Measurements from ENCODE around the gene CAMSAP1. TPM values are rescaled to one million over a fixed set of nuclear protein-coding genes. Genes with fewer than 3 reads are reported as not detected.

Gene CAMSAP1
- total and polyA plus RNA-seq, 2 donors (not counting 1 experiment from before 2014, with no cell fraction given) = 6.6 to 31.0 TPM

DNA sequence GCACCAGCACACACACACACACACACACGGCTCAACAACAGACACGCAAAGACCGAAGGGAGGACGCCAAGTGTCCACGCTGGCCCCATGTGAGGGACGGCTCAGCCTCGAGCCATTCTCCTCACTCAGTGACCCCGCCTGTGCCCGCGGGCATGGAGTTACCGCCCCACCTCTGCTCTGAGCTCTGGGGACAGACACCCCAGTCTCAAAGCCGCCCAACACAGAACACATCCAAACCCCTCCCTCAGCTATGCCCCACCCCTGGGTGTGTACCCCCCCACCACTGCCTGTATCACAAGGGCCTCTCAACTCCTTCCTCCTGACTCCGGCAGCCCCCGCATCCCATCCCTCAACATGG, 81.2 kb downstream of the CAMSAP1 start:
- WGBS (ENCODE audit: insufficient coverage) = 100% methylated on average over 14 of the region's 14 CpGs
- H3K9ac ChIP-seq (ENCODE audit: low read length) = no peak overlapping the region
- CTCF ChIA-PET = interaction anchor here (0.6 kb wide), 1 partner anchor 358 kb away, joined by 3 read pairs; no protein-coding TSS in a partner anchor
- Mint-ChIP-seq H3K27me3 (no peaks in the 10 kb centered on the region), H3K9me3 (ENCODE audit: insufficient read depth) (peaks cover 8% of the 10 kb centered on the region), H3K27ac (no peak overlapping the region), H3K4me3 (no peak overlapping the region), H3K4me1 (no peaks in the 10 kb centered on the region)
- peaks cover 0 to 22% (median 12%) of the 10 kb centered on the region in 3 donors for H3K9me3 ChIP-seq (ENCODE audit: control extremely low read depth in 1 of 3, control insufficient read depth in 2 of 3, insufficient read depth in 1 of 3, low read length in 2 of 3)
- H3K79me2 ChIP-seq (ENCODE audit: control insufficient read depth, insufficient read depth, low read length) = peaks cover 14% of the 10 kb centered on the region
- H3K4me2 ChIP-seq (replicated peaks; ENCODE audit: low read depth, low read length, poor library complexity, severe bottlenecking) = no peak overlapping the region
- peaks cover 0 to 45% of the 10 kb centered on the region in 2 experiments for H3K36me3 ChIP-seq (replicated peaks in 1 of 2; ENCODE audit: control extremely low read depth in 1 of 2, control insufficient read depth in 1 of 2, extremely low read depth in 1 of 2, insufficient read depth in 2 of 2, low read length in 1 of 2)
- no peaks in the 10 kb centered on the region for H3K4me1 ChIP-seq (ENCODE audit: control insufficient read depth in 2 of 2, insufficient read depth in 2 of 2, low read length in 2 of 2)
- no peak overlapping the region for H3K4me3 ChIP-seq (ENCODE audit: control extremely low read depth in 1 of 5, extremely low read depth in 1 of 5, insufficient read depth in 1 of 5, low read depth in 2 of 5, low read length in 4 of 5)
- no peak overlapping the region for H3K27ac ChIP-seq (ENCODE audit: low read length in 2 of 2)
- POLR2A ChIA-PET = no interaction called here
- TF ChIP-seq, protein P1, sequence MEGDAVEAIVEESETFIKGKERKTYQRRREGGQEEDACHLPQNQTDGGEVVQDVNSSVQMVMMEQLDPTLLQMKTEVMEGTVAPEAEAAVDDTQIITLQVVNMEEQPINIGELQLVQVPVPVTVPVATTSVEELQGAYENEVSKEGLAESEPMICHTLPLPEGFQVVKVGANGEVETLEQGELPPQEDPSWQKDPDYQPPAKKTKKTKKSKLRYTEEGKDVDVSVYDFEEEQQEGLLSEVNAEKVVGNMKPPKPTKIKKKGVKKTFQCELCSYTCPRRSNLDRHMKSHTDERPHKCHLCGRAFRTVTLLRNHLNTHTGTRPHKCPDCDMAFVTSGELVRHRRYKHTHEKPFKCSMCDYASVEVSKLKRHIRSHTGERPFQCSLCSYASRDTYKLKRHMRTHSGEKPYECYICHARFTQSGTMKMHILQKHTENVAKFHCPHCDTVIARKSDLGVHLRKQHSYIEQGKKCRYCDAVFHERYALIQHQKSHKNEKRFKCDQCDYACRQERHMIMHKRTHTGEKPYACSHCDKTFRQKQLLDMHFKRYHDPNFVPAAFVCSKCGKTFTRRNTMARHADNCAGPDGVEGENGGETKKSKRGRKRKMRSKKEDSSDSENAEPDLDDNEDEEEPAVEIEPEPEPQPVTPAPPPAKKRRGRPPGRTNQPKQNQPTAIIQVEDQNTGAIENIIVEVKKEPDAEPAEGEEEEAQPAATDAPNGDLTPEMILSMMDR (IDR thresholded peaks at IDR 0.05) = no peak
- TF ChIP-seq EZH2 (IDR thresholded peaks at IDR 0.05; ENCODE audit: borderline replicate concordance, insufficient read depth, low read depth, low read length, poor library complexity, severe bottlenecking) = no peak
- DNase-seq (no peak), ATAC-seq (ENCODE audit: low read depth) (no peak)
- H2AFZ ChIP-seq (ENCODE audit: insufficient read depth, low read depth, low read length, poor library complexity, severe bottlenecking) = no peak overlapping the region
- no peaks in the 10 kb centered on the region for H3K27me3 ChIP-seq (replicated peaks in 1 of 4; ENCODE audit: control extremely low read depth in 1 of 4, control insufficient read depth in 3 of 4, insufficient read depth in 4 of 4, low read length in 3 of 4)
- intact Hi-C loops (cut with micrococcal nuclease) = no loop called here
- no peaks in the 10 kb centered on the region for H4K20me1 ChIP-seq (ENCODE audit: control insufficient read depth, insufficient read depth, low read length, poor library complexity, severe bottlenecking)

DNA sequence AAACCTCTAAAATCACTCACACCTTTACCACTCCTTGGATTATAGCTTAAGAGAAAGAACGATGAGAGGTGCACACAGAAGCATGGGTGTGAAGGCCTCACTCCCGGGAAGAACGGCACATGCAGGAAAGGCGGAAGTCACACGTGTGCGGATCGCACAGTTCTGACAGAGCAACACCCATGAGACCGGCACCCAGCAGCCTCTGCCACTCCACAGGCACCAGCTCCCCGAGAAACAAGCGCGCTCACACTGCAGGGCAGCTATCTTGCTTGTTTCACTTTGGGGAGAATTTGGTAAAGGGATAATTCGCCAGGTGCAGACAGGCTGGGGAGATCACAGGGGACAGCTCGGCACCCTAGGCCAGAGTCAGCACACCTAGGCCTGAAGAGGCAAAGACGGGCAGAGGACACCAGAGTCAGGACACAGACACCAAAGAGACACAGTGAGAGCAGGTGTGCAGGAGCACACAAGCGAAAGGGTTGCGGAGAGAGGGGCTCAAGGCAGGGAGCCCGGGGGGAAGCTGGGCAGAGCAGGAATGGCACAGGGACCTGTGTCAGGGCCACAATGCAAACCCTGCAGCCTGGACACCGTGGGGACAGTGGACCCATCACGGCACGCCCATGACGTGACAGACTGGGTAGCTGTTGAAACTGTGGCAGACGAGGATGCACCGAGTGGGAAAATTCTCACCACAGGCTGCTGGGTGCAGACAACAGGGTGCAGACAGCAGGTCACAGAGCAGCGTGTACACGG, 81.7 kb downstream of the CAMSAP1 start:
- H3K9me3 Mint-ChIP-seq (ENCODE audit: insufficient read depth) = peaks cover 8% of the 10 kb centered on the region
- POLR2A ChIA-PET = no interaction called here
- WGBS (ENCODE audit: insufficient coverage) = 97% methylated on average over 24 of the region's 25 CpGs
- no peak overlapping the region for H3K27ac Mint-ChIP-seq
- no peak overlapping the region for H3K4me3 Mint-ChIP-seq
- no peaks in the 10 kb centered on the region for H3K4me1 ChIP-seq (ENCODE audit: control insufficient read depth in 2 of 2, insufficient read depth in 2 of 2, low read length in 2 of 2)
- peaks cover 14% of the 10 kb centered on the region for H3K79me2 ChIP-seq (ENCODE audit: control insufficient read depth, insufficient read depth, low read length)
- CTCF ChIA-PET = no interaction called here
- H3K4me1 Mint-ChIP-seq = no peaks in the 10 kb centered on the region
- TF ChIP-seq, protein P1 (IDR thresholded peaks at IDR 0.05) = no peak
- TF ChIP-seq EZH2 (IDR thresholded peaks at IDR 0.05; ENCODE audit: borderline replicate concordance, insufficient read depth, low read depth, low read length, poor library complexity, severe bottlenecking) = no peak
- H3K4me2 ChIP-seq (replicated peaks; ENCODE audit: low read depth, low read length, poor library complexity, severe bottlenecking) = no peak overlapping the region
- H2AFZ ChIP-seq (ENCODE audit: insufficient read depth, low read depth, low read length, poor library complexity, severe bottlenecking) = no peak overlapping the region
- intact Hi-C loops (cut with micrococcal nuclease) = no loop called here
- no peaks in the 10 kb centered on the region for H3K27me3 ChIP-seq (replicated peaks in 1 of 4; ENCODE audit: control extremely low read depth in 1 of 4, control insufficient read depth in 3 of 4, insufficient read depth in 4 of 4, low read length in 3 of 4)
- H3K9ac ChIP-seq (ENCODE audit: low read length) = no peak overlapping the region
- no peaks in the 10 kb centered on the region for H4K20me1 ChIP-seq (ENCODE audit: control insufficient read depth, insufficient read depth, low read length, poor library complexity, severe bottlenecking)
- H3K4me3 ChIP-seq (ENCODE audit: control extremely low read depth in 1 of 5, extremely low read depth in 1 of 5, insufficient read depth in 1 of 5, low read depth in 2 of 5, low read length in 4 of 5) = no peak overlapping the region
- no peaks in the 10 kb centered on the region for H3K27me3 Mint-ChIP-seq
- ATAC-seq (ENCODE audit: low read depth) (no peak), DNase-seq (no peak)
- no peak overlapping the region for H3K27ac ChIP-seq (ENCODE audit: low read length in 2 of 2)
- peaks cover 0 to 51% of the 10 kb centered on the region in 2 experiments for H3K36me3 ChIP-seq (replicated peaks in 1 of 2; ENCODE audit: control extremely low read depth in 1 of 2, control insufficient read depth in 1 of 2, extremely low read depth in 1 of 2, insufficient read depth in 2 of 2, low read length in 1 of 2)
- H3K9me3 ChIP-seq (ENCODE audit: control extremely low read depth in 1 of 3, control insufficient read depth in 2 of 3, insufficient read depth in 1 of 3, low read length in 2 of 3) = peaks cover 0 to 22% (median 12%) of the 10 kb centered on the region in 3 donors
